SU-DHL-6 (cell line): ENCODE data around the gene MRPL49.

ENCODE experiments used
- H2AFZ ChIP-seq: fragments of 200-600 bp; sonication (generic); 2 replicates; pipeline ENCODE4 v1.6.1; 2014; ENCODE audit warnings: low read depth, mild to moderate bottlenecking, moderate library complexity, mixed read lengths, antibody characterized with exemption, low read length; ENCODE audit not compliant: severe bottlenecking
- H3F3A ChIP-seq: fragments of 200-600 bp; shearing (Covaris generic); 2 replicates; pipeline ENCODE4 v1.6.0; 2016; ENCODE audit warnings: antibody characterized with exemption, mild to moderate bottlenecking; ENCODE audit not compliant: insufficient read depth
- H3K27ac ChIP-seq: fragments of 200-600 bp; sonication (generic); 2 replicates; pipeline ENCODE4 v1.5.1; 2016; ENCODE audit warnings: low read depth, mild to moderate bottlenecking, low read length, moderate library complexity, mixed read lengths
- H3K27me3 ChIP-seq: fragments of 200-600 bp; sonication (generic), shearing (Covaris generic); 2 replicates; pipeline ENCODE4 v1.6.0; 2014; ENCODE audit warnings: mild to moderate bottlenecking, low read length
- H3K36me3 ChIP-seq: fragments of 200-600 bp; sonication (generic); 2 replicates; pipeline ENCODE4 v1.6.1; 2014; ENCODE audit warnings: mild to moderate bottlenecking, low read length, mixed read lengths
- H3K4me2 ChIP-seq: fragments of 300-600, 200-600 bp; shearing (Covaris generic), sonication (generic); 2 replicates; pipeline ENCODE4 v1.6.0; 2014; ENCODE audit warnings: low read length, low read depth, mild to moderate bottlenecking; ENCODE audit not compliant: poor library complexity, severe bottlenecking
- H3K4me3 ChIP-seq: fragments of 200-600 bp; sonication (generic); 2 replicates; pipeline ENCODE4 v1.5.1; 2014; ENCODE audit warnings: antibody characterized with exemption, low read length, mild to moderate bottlenecking, mixed read lengths; ENCODE audit not compliant: insufficient read depth, poor library complexity, severe bottlenecking
- H3K79me2 ChIP-seq: fragments of 200-600 bp; sonication (generic); 2 replicates; pipeline ENCODE4 v1.6.1; 2014; ENCODE audit warnings: mild to moderate bottlenecking, low read length, moderate library complexity; ENCODE audit not compliant: insufficient read depth
- H3K9ac ChIP-seq: fragments of 200-600 bp; sonication (generic); 2 replicates; pipeline ENCODE4 v1.7.0; 2014; ENCODE audit warnings: mild to moderate bottlenecking, low read length
- H3K9me2 ChIP-seq: fragments of 200-600 bp; sonication (generic); replicated peaks from 2 replicates; pipeline ENCODE4 v1.6.1; 2014; ENCODE audit warnings: low read length; ENCODE audit not compliant: insufficient read depth
- H3K9me3 ChIP-seq: fragments of 200-600 bp; sonication (generic); 2 replicates; pipeline ENCODE4 v1.6.1; 2014; ENCODE audit warnings: low read length, mixed read lengths; ENCODE audit not compliant: insufficient read depth
- H4K20me1 ChIP-seq: fragments of 200-600 bp; sonication (generic); 2 replicates; pipeline ENCODE4 v1.6.1; 2014; ENCODE audit warnings: low read depth, mild to moderate bottlenecking, antibody characterized with exemption, low read length, moderate library complexity, mixed read lengths
- EZH2phosphoT487 ChIP-seq: fragments of 200-600 bp; sonication (generic), shearing (Covaris generic); conservative IDR thresholded peaks from 2 replicates; pipeline ENCODE4 v1.6.1; 2018; ENCODE audit warnings: mild to moderate bottlenecking, antibody characterized with exemption, low read length, moderate library complexity, mixed read lengths
- TF ChIP-seq, protein P1 (sequence below): fragments of 200-600 bp; sonication (generic); IDR thresholded peaks from one replicate; pipeline ENCODE4 v1.5.1; 2017; ENCODE audit warnings: antibody characterized with exemption, mild to moderate bottlenecking, low read length, moderate library complexity; ENCODE audit not compliant: insufficient read depth, poor library complexity, severe bottlenecking

MRPL49 gene

DNA sequence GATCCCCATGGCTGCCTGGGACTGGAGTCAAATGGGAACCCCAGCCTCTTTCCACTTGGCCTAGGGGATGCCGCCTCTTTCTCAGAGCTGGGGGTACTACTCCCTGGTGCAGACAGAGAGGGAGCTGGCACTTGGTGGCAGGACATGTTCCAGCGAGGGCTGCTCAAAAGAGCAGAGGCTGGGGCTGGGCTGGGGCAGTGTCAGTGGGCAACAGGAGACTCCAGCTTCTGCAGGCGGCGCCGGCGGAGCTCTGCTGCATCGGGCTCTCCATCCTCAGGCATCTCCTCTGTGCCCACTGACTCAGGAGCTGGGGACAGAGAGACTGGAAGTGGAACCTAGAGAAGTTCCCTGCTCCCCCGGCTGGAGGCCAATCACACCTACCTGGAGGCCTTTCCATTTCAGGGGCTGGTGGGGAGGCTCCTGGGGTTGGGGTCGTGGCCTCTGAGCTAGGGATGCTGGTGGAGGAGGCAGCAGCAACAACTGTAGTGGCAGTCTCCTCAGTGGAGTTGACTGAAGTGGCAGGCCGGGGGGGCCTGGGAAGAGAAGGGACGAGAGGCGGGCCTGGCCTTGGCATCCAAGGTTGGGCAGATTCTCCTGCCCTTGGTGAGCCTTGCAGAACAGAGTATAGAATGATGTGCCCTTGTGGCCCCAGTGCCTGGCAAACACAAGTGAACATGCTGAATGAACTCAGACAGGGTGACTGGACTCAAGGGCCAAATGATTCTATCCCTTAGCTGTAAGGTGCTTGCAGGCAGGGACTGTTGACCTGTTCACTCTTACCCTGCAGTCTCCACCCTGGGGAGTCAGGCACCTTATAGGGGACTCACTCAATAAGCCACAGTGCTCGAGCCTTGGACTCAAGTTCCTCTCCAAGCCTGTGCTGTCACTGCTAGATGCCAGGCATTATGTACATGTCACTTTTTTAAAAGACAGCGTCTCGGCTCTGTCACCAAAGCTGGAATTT lies 6.3 kb downstream of the MRPL49 start:
- H3K36me3 ChIP-seq, result peaks cover 22% of the 10 kb centered on the region; the same call in 1 of the 2 replicates
- no peak overlapping the region for H2AFZ ChIP-seq
- no peaks in the 10 kb centered on the region for H3K27me3 ChIP-seq
- no peak overlapping the region for H3K9ac ChIP-seq
- no peak overlapping the region for H3K4me2 ChIP-seq
- no peaks in the 10 kb centered on the region for H3K9me2 ChIP-seq
- peaks cover 22% of the 10 kb centered on the region; the same call in 1 of the 2 replicates for H3K79me2 ChIP-seq
- H3K9me3 ChIP-seq, result no peaks in the 10 kb centered on the region
- peak overlapping the region; percentile 100; the same call in 1 of the 2 replicates for H3K27ac ChIP-seq
- H4K20me1 ChIP-seq, result no peaks in the 10 kb centered on the region
- peaks cover 61% of the 10 kb centered on the region for H3F3A ChIP-seq
- TF ChIP-seq, protein P1, sequence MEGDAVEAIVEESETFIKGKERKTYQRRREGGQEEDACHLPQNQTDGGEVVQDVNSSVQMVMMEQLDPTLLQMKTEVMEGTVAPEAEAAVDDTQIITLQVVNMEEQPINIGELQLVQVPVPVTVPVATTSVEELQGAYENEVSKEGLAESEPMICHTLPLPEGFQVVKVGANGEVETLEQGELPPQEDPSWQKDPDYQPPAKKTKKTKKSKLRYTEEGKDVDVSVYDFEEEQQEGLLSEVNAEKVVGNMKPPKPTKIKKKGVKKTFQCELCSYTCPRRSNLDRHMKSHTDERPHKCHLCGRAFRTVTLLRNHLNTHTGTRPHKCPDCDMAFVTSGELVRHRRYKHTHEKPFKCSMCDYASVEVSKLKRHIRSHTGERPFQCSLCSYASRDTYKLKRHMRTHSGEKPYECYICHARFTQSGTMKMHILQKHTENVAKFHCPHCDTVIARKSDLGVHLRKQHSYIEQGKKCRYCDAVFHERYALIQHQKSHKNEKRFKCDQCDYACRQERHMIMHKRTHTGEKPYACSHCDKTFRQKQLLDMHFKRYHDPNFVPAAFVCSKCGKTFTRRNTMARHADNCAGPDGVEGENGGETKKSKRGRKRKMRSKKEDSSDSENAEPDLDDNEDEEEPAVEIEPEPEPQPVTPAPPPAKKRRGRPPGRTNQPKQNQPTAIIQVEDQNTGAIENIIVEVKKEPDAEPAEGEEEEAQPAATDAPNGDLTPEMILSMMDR, result no peak
- no peak for TF ChIP-seq EZH2phosphoT487
- no peak overlapping the region for H3K4me3 ChIP-seq

DNA sequence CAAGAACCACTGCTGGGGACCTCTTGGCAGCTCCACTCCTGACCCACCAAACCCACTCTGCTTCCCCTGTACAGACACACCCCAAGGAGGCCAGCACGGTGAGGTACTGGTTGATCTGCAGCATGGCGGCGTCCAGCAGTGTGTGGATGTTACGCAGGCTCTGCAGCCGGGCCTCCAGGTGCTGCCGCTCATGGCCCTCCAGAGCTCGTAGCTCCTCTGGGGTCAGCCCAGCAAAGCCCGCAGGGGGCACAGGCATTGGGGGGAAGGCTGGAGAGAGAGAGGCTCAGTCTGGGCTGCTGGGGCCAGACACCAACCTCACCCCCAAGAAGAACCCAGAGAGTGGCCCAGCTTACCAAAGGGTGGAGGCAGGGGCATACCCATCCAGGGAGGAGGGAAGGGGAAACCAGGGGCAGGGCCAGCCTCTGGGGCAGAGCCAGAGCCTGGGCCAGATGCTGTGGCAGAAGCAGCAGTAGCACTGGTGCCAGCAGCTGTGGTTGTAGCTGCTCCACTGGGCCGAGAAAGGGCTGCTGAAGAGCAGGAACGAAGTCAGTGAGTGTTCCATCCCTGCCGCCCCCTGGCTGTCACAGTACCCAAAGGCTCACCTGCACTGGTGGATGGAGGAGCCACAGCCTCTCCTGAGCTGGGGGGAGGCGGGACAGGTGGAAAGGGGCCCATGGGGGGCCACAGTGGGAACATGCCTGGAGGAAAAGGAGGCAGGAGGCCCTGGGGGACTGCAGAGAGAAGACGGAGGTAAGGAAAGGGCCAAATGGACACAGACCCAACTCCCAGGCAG lies 7.7 kb downstream of the MRPL49 start:
- peak overlapping the region; percentile 99 for H3K4me2 ChIP-seq
- peaks cover 22% of the 10 kb centered on the region; the same call in 1 of the 2 replicates for H3K36me3 ChIP-seq
- no peak overlapping the region for H3K4me3 ChIP-seq
- TF ChIP-seq, protein P1, result no peak
- no peak for TF ChIP-seq EZH2phosphoT487
- no peaks in the 10 kb centered on the region for H3K27me3 ChIP-seq
- H4K20me1 ChIP-seq, result no peaks in the 10 kb centered on the region
- no peak overlapping the region for H2AFZ ChIP-seq
- H3K9me2 ChIP-seq, result no peaks in the 10 kb centered on the region
- no peaks in the 10 kb centered on the region for H3K9me3 ChIP-seq
- H3K79me2 ChIP-seq, result peaks cover 27% of the 10 kb centered on the region
- H3F3A ChIP-seq, result peaks cover 67% of the 10 kb centered on the region
- H3K27ac ChIP-seq, result peak overlapping the region; percentile 100
- peak overlapping the region; percentile 97; the same call in 1 of the 2 replicates for H3K9ac ChIP-seq

DNA sequence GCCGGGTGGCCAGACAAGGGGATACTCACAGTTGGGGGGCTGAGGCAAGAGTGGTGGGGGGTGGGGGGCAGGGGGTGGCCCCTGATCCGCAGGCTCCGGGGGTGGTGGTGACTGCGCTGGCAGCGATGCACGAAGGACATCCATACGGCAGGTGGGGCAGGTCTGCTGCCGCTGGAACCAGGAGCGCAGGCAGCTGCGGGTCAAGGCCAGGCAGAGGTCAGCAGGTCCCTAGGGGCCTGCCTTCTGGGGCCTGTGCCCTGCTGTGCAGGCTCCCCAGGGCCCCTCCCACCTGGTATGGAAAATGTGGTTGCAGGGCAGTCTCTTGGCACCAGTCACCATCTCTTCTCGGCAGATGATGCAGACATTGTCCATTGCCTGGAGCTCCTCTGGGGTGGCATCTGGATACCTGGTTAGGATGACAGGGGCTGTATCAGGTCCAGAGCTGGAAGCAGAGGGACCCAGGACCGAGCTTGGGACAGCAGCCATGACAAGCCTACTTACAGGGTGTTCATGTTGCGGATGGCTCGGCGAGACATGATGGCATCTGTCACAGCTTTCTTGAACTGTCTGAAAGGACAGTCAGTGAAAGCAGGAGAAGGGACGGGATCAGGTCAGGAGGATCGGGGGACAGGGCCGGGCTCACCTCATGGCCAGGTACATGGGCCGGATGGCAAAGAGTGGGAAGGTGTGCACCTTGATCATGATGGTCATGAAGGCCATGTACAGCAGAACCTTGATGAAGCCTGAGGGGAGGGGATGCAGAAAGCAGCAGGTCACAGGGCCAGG lies 8.7 kb downstream of the MRPL49 start:
- Histone ChIP-seq H4K20me1 (no peaks in the 10 kb centered on the region), H3F3A (peaks cover 64% of the 10 kb centered on the region), H3K4me2 (peak overlapping the region; percentile 99), H3K36me3 (peaks cover 22% of the 10 kb centered on the region; the same call in 1 of the 2 replicates), H3K4me3 (no peak overlapping the region), H3K9me3 (no peaks in the 10 kb centered on the region), H2AFZ (no peak overlapping the region), H3K9ac (peak overlapping the region; percentile 97), H3K27me3 (no peaks in the 10 kb centered on the region), H3K9me2 (no peaks in the 10 kb centered on the region), H3K27ac (peak overlapping the region; percentile 100), H3K79me2 (peaks cover 25% of the 10 kb centered on the region)
- no peak for TF ChIP-seq EZH2phosphoT487
- TF ChIP-seq, protein P1, result no peak
